H1 (cell line): Measurements from ENCODE around the gene NCK2. TPM values are rescaled to one million over a fixed set of nuclear protein-coding genes. Genes with fewer than 3 reads are reported as not detected.

Experiments used
- CTCF ChIA-PET: fragments of 300-600 bp; sonication (Branson Sonifier 250); formaldehyde crosslinking; loops from one replicate; lab custom pipeline; 2021; ENCODE audit not compliant: partially characterized antibody; lab: Charles Lee
- POLR2A ChIA-PET: fragments of 300-600 bp; sonication (Branson Sonifier 250); formaldehyde crosslinking; loops from one replicate; lab custom pipeline; 2021; ENCODE audit warnings: inconsistent platforms; ENCODE audit not compliant: partially characterized antibody; lab: Charles Lee
- DNase-seq, 2 experiments: peaks; one replicate each; pipeline versions ENCODE4 v3.0.0 to v3.0.0-alpha.2; 2010 to 2022; ENCODE audit warnings: low spot score in 2 of 2, low read depth in 1 of 2, mixed read lengths in 1 of 2
- FAIRE-seq: peaks from 2 replicates; lab custom pipeline; 2011; peaks lifted over from hg19 to GRCh38; lab: Jason Lieb, UNC
- H2AFZ ChIP-seq: 2 replicates; pipeline ENCODE4 v1.8.1; 2012; ENCODE audit warnings: low read length, inconsistent platforms
- H2AK5ac ChIP-seq: 2 replicates; pipeline ENCODE4 v1.6.1; 2013; ENCODE audit warnings: low read depth, low read length
- H2BK120ac ChIP-seq: replicated peaks from 2 replicates; pipeline ENCODE3; 2013; ENCODE audit warnings: low read depth, low read length, inconsistent platforms
- H2BK12ac ChIP-seq: 2 replicates; pipeline ENCODE4 v1.6.1; 2013; ENCODE audit warnings: low read depth, low read length
- H2BK15ac ChIP-seq: 2 replicates; pipeline ENCODE4 v1.6.1; 2013; ENCODE audit warnings: low read length
- H2BK20ac ChIP-seq: 2 replicates; pipeline ENCODE4 v1.6.1; 2013; ENCODE audit warnings: low read length
- H2BK5ac ChIP-seq: 2 replicates; pipeline ENCODE4 v1.6.1; 2013; ENCODE audit warnings: low read depth, low read length
- H3K14ac ChIP-seq: 2 replicates; pipeline ENCODE4 v1.6.1; 2013; ENCODE audit warnings: inconsistent platforms; ENCODE audit not compliant: insufficient read length
- H3K18ac ChIP-seq: 2 replicates; pipeline ENCODE4 v1.6.1; 2013; ENCODE audit warnings: low read length; ENCODE audit errors: extremely low read depth
- H3K23ac ChIP-seq: 2 replicates; pipeline ENCODE4 v1.6.1; 2013; ENCODE audit warnings: inconsistent platforms; ENCODE audit not compliant: insufficient read length
- H3K23me2 ChIP-seq: 2 replicates; pipeline ENCODE4 v1.6.1; 2013; ENCODE audit warnings: low read depth, low read length
- H3K27ac ChIP-seq: 2 replicates; pipeline ENCODE4 v1.6.1; 2011; ENCODE audit warnings: low read depth, low read length, inconsistent platforms
- H3K27me3 ChIP-seq, 4 experiments: replicated peaks in 1 of 4; 1 replicate in 1 of 4; 2 replicates in 3 of 4; pipeline versions ENCODE4 v1.6.1 to v1.8.1; 2011 to 2013; ENCODE audit warnings: low read length in 3 of 4, mild to moderate bottlenecking in 3 of 4, inconsistent platforms in 2 of 4, mixed read lengths in 2 of 4, moderate library complexity in 1 of 4; ENCODE audit not compliant: control insufficient read depth in 3 of 4, insufficient read depth in 3 of 4; ENCODE audit errors: extremely low read depth in 1 of 4
- H3K36me3 ChIP-seq, 4 experiments: 2 replicates each; pipeline versions ENCODE4 v1.6.1 to v1.8.1; 2011 to 2013; ENCODE audit warnings: mild to moderate bottlenecking in 4 of 4, low read length in 3 of 4, moderate library complexity in 2 of 4, control low read depth in 1 of 4, inconsistent platforms in 1 of 4; ENCODE audit not compliant: insufficient read depth in 4 of 4, control insufficient read depth in 2 of 4
- H3K4ac ChIP-seq: replicated peaks from 2 replicates; pipeline ENCODE3; 2013; ENCODE audit warnings: low read length, low read depth, mixed read lengths, inconsistent platforms; ENCODE audit not compliant: insufficient read length
- H3K4me1 ChIP-seq, 4 experiments: replicated peaks in 1 of 4; 1 replicate in 1 of 4; 2 replicates in 3 of 4; pipeline versions ENCODE4 v1.6.1 to v1.8.1; 2011 to 2013; ENCODE audit warnings: low read length in 3 of 4, inconsistent platforms in 2 of 4, mixed read lengths in 1 of 4; ENCODE audit not compliant: insufficient read depth in 4 of 4, control insufficient read depth in 3 of 4
- H3K4me2 ChIP-seq, 2 experiments: 2 replicates each; pipeline versions ENCODE4 v1.6.1 to v1.8.1; 2011 to 2013; ENCODE audit warnings: low read depth in 2 of 2, low read length in 2 of 2, control low read depth in 1 of 2, inconsistent platforms in 1 of 2, mild to moderate bottlenecking in 1 of 2; ENCODE audit not compliant: insufficient read depth in 1 of 2
- H3K4me3 ChIP-seq, 4 experiments: fragments of 200-600, 300-600 bp in 1 of 4; sonication (generic), shearing (Covaris generic), sonication (Bioruptor Twin) in 1 of 4; 2 replicates each; pipeline versions ENCODE4 v1.5.1 to v1.8.1; 2011 to 2016; ENCODE audit warnings: low read length in 4 of 4, low read depth in 3 of 4, control low read depth in 2 of 4, inconsistent platforms in 2 of 4, mild to moderate bottlenecking in 2 of 4, mixed read lengths in 1 of 4, moderate library complexity in 1 of 4; ENCODE audit not compliant: insufficient read depth in 2 of 4; ENCODE audit errors: extremely low read depth in 1 of 4
- H3K56ac ChIP-seq: replicated peaks from 2 replicates; pipeline ENCODE3; 2013; ENCODE audit warnings: low read depth, mild to moderate bottlenecking, mixed read lengths, low read length, inconsistent platforms; ENCODE audit not compliant: insufficient read length
- H3K79me1 ChIP-seq: 2 replicates; pipeline ENCODE4 v1.6.1; 2013; ENCODE audit warnings: low read depth, low read length, control low read depth
- H3K79me2 ChIP-seq, 2 experiments: 2 replicates each; pipeline versions ENCODE4 v1.6.1 to v1.8.1; 2012 to 2013; ENCODE audit warnings: low read length in 2 of 2, mild to moderate bottlenecking in 2 of 2, inconsistent platforms in 1 of 2; ENCODE audit not compliant: insufficient read depth in 2 of 2, control insufficient read depth in 1 of 2
- H3K9ac ChIP-seq, 4 experiments: replicated peaks in 1 of 4; 1 replicate in 1 of 4; 2 replicates in 3 of 4; pipeline versions ENCODE4 v1.6.1 to v1.8.1; 2011 to 2013; ENCODE audit warnings: low read depth in 3 of 4, low read length in 3 of 4, control low read depth in 2 of 4, mild to moderate bottlenecking in 2 of 4, moderate library complexity in 2 of 4, inconsistent platforms in 1 of 4; ENCODE audit errors: extremely low read depth in 1 of 4
- H3K9me3 ChIP-seq, 2 experiments: 2 replicates each; pipeline versions ENCODE4 v1.6.1 to v1.8.1; 2012 to 2013; ENCODE audit warnings: mild to moderate bottlenecking in 2 of 2, moderate library complexity in 2 of 2, control low read depth in 1 of 2, inconsistent platforms in 1 of 2, low read depth in 1 of 2, low read length in 1 of 2, mixed read lengths in 1 of 2; ENCODE audit not compliant: insufficient read depth in 2 of 2
- H4K20me1 ChIP-seq, 2 experiments: replicated peaks in 1 of 2; 2 replicates each; pipeline versions ENCODE3 to v1.8.1; 2011 to 2013; ENCODE audit warnings: inconsistent platforms in 2 of 2, low read length in 2 of 2, mild to moderate bottlenecking in 1 of 2; ENCODE audit not compliant: insufficient read depth in 2 of 2, control insufficient read depth in 1 of 2
- H4K5ac ChIP-seq: 2 replicates; pipeline ENCODE4 v1.6.1; 2013; ENCODE audit warnings: low read length, low read depth, mixed read lengths, inconsistent platforms; ENCODE audit not compliant: insufficient read length
- H4K8ac ChIP-seq: 2 replicates; pipeline ENCODE4 v1.8.0; 2013; ENCODE audit warnings: mild to moderate bottlenecking, moderate library complexity, low read length, inconsistent platforms; ENCODE audit not compliant: insufficient read depth; ENCODE audit errors: extremely low read depth
- H4K91ac ChIP-seq: replicated peaks from 2 replicates; pipeline ENCODE3; 2013; ENCODE audit warnings: low read length, mixed read lengths, inconsistent platforms; ENCODE audit not compliant: insufficient read length
- HDAC6 ChIP-seq: IDR thresholded peaks from one replicate; pipeline ENCODE4 v1.7.1; 2012; ENCODE audit warnings: low read depth, mild to moderate bottlenecking, inconsistent platforms, low read length, moderate library complexity
- NANOG ChIP-seq: IDR thresholded peaks from 2 replicates; pipeline ENCODE4 v1.6.1; 2011; ENCODE audit warnings: low read length, low read depth, mild to moderate bottlenecking, inconsistent platforms; ENCODE audit not compliant: insufficient read depth, poor library complexity, severe bottlenecking
- RFX5 ChIP-seq: IDR thresholded peaks from 2 replicates; pipeline ENCODE4 v1.6.1; 2011; ENCODE audit warnings: low read depth, low read length, improper control_type of control experiment, borderline replicate concordance
- RNF2 ChIP-seq: fragments of 200-900, 300-1000 bp; sonication (generic); IDR thresholded peaks from 2 replicates; pipeline ENCODE4 v1.7.1; 2016; ENCODE audit warnings: borderline replicate concordance, low read depth, mild to moderate bottlenecking, antibody characterized with exemption, low read length; ENCODE audit not compliant: poor library complexity, severe bottlenecking; ENCODE audit errors: missing control alignments
- SRF ChIP-seq: IDR thresholded peaks from 2 replicates; pipeline ENCODE4 v1.6.1; 2011; ENCODE audit warnings: mild to moderate bottlenecking, low read depth, low read length, moderate library complexity
- TAF1 ChIP-seq: IDR thresholded peaks from 2 replicates; pipeline ENCODE4 v1.6.1; 2011; ENCODE audit warnings: mild to moderate bottlenecking, low read depth, low read length
- WGBS, 2 experiments: shearing (Covaris generic) in 1 of 2; methylation state at CpG; one replicate each; pipeline versions ENCODE4 v1.1.6 to v1.1.7; 2013 to 2015; ENCODE audit warnings: low lambda C conversion rate in 2 of 2, mixed read lengths in 2 of 2, inconsistent platforms in 1 of 2, low coverage in 1 of 2, missing lambda C conversion rate in 1 of 2; ENCODE audit not compliant: insufficient replicate concordance in 2 of 2, insufficient coverage in 1 of 2, insufficient read length in 1 of 2; ENCODE audit errors: extremely low coverage in 1 of 2, missing lambda C conversion rate in 1 of 2; 5-methylcytosine and 5-hydroxymethylcytosine counted together
- polyA plus RNA-seq, 7 experiments: library from polyadenylated mRNA; depleted of rRNA in 3 of 7; stranded (reverse) in 5 of 7; unstranded in 2 of 7; fragments of >200 nt in 5 of 7; fragments of 200-250 nt in 2 of 7; gene quantifications; 1 replicate in 5 of 7; 2 replicates in 1 of 7; 4 replicates in 1 of 7; pipeline versions ENCODE4 v1.2.1 to v1.2.3, GENCODE V29; 2011 to 2013; ENCODE audit warnings: missing spikeins in 2 of 7, mixed read lengths in 2 of 7
- total RNA-seq: library from RNA; stranded (reverse); fragmentation: NEBNext Ultra II Directional; extraction: Animal tissue kit (Norgen Biotek cat#: 25700); gene quantifications from 2 replicates; pipeline ENCODE4 v1.2.1, GENCODE V29; 2021

NCK2 gene
- total and polyA plus RNA-seq, 2 of the 8 experiments (the other 6 are each of a cell fraction or from before 2014, with no cell fraction given) = 30.3 to 65.7 TPM

DNA sequence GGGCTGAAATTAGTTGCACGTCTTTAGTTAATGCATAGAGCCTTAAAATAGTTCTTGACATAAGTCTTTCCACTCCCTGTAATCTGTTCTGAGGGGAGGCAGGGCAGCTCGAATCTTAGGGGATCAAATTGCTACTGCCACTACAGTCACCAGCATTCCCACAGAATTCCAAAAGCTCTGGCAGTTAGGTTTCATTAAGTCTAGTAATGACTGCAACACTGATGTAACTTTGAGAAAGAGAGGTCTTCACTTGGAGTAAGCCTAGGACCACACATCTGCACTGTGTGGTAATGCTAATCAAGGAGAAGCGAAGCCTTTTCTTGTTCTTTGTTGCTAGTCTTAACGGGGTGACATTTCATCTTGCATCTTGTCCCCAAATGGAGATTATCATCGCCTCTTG, 19.3 kb upstream of the NCK2 start:
- FAIRE-seq (no peak), DNase-seq (no peak)
- TF ChIP-seq HDAC6 (no peak), RFX5 (no peak), SRF (no peak), NANOG (no peak), TAF1 (no peak), RNF2 (no peak)
- no peaks in the 10 kb centered on the region for H3K79me2 ChIP-seq
- H2BK12ac ChIP-seq = no peak overlapping the region
- no peak overlapping the region for H4K5ac ChIP-seq
- H3K4me1 ChIP-seq = no peaks in the 10 kb centered on the region; a peak in 1 of 7 replicates
- H3K9ac ChIP-seq = no peak overlapping the region
- H3K23ac ChIP-seq = no peak overlapping the region
- H3K4ac ChIP-seq = no peak overlapping the region
- no peak overlapping the region for H2BK5ac ChIP-seq
- no peaks in the 10 kb centered on the region for H3K79me1 ChIP-seq
- H3K14ac ChIP-seq = no peak overlapping the region
- no peak overlapping the region for H4K8ac ChIP-seq
- H3K4me2 ChIP-seq = no peak overlapping the region
- no peak overlapping the region for H3K27ac ChIP-seq
- no peaks in the 10 kb centered on the region for H4K20me1 ChIP-seq
- H3K56ac ChIP-seq = no peak overlapping the region
- no peak overlapping the region for H3K18ac ChIP-seq
- H3K27me3 ChIP-seq = no peaks in the 10 kb centered on the region
- no peak overlapping the region for H4K91ac ChIP-seq
- H3K36me3 ChIP-seq = no peaks in the 10 kb centered on the region
- WGBS, 2 experiments = 87% methylated on average over 5 of the region's 5 CpGs; no CpG with 5 or more reads in 1 of the 2 experiments
- ChIA-PET POLR2A (interaction anchor here (0.9 kb wide), 1 partner anchor 20 kb away, joined by 3 read pairs; no protein-coding TSS in a partner anchor), CTCF (interaction anchor here (1.2 to 1.3 kb wide), 2 partner anchors 16 to 90 kb away, joined by 3 to 4 read pairs; no protein-coding TSS in a partner anchor)
- H2BK120ac ChIP-seq = no peak overlapping the region
- no peak overlapping the region for H2BK20ac ChIP-seq
- no peak overlapping the region for H2AK5ac ChIP-seq
- no peak overlapping the region for H2BK15ac ChIP-seq
- H3K4me3 ChIP-seq = no peak overlapping the region
- H2AFZ ChIP-seq = no peak overlapping the region
- no peaks in the 10 kb centered on the region for H3K23me2 ChIP-seq
- H3K9me3 ChIP-seq = peaks cover 7% of the 10 kb centered on the region in 2 experiments; a peak in 1 of 4 replicates
